Loucy (cell line): ENCODE results near the gene MTMR3.

ENCODE experiments used
- H2AFZ ChIP-seq: fragments of 200-600 bp; sonication (generic); 2 replicates; pipeline ENCODE4 v1.6.0; 2016; ENCODE audit warnings: antibody characterized with exemption, mild to moderate bottlenecking, low read length, moderate library complexity
- H3F3A ChIP-seq: fragments of 200-600 bp; 2 replicates; pipeline ENCODE4 v1.6.0; 2016; ENCODE audit warnings: antibody characterized with exemption, low read depth, mild to moderate bottlenecking
- H3K27me3 ChIP-seq: fragments of 200-600 bp; sonication (generic); 2 replicates; pipeline ENCODE4 v1.6.1; 2014; ENCODE audit warnings: low read length, mild to moderate bottlenecking; ENCODE audit not compliant: insufficient read depth, poor library complexity, severe bottlenecking
- H3K36me3 ChIP-seq: fragments of 200-600 bp; sonication (generic); 2 replicates; pipeline ENCODE4 v1.6.1; 2016; ENCODE audit warnings: low read length; ENCODE audit not compliant: insufficient read depth
- H3K4me1 ChIP-seq: fragments of 200-600 bp; sonication (generic); 2 replicates; pipeline ENCODE4 v1.5.1; 2014; ENCODE audit warnings: low read length, mild to moderate bottlenecking; ENCODE audit not compliant: insufficient read depth, poor library complexity, severe bottlenecking
- H3K4me2 ChIP-seq: fragments of 200-600 bp; sonication (generic); 2 replicates; pipeline ENCODE4 v1.6.0; 2014; ENCODE audit warnings: antibody characterized with exemption, low read length, low read depth, mild to moderate bottlenecking; ENCODE audit not compliant: poor library complexity, severe bottlenecking
- H3K4me3 ChIP-seq: fragments of 200-600 bp; sonication (generic); 2 replicates; pipeline ENCODE4 v1.5.1; 2014; ENCODE audit warnings: low read length, mild to moderate bottlenecking, mixed read lengths; ENCODE audit not compliant: poor library complexity, severe bottlenecking
- H3K79me2 ChIP-seq: fragments of 200-600 bp; sonication (generic); 2 replicates; pipeline ENCODE4 v1.6.1; 2014; ENCODE audit warnings: low read length; ENCODE audit not compliant: insufficient read depth
- H3K9ac ChIP-seq: fragments of 200-600 bp; sonication (generic); 2 replicates; pipeline ENCODE4 v1.6.0; 2014; ENCODE audit warnings: mild to moderate bottlenecking, low read depth, low read length, moderate library complexity; ENCODE audit not compliant: poor library complexity, severe bottlenecking
- H3K9me2 ChIP-seq: fragments of 200-600 bp; sonication (generic); replicated peaks from 2 replicates; pipeline ENCODE4 v1.6.1; 2016; ENCODE audit warnings: low read depth, low read length, mixed read lengths
- H3K9me3 ChIP-seq: fragments of 200-600 bp; sonication (generic); 2 replicates; pipeline ENCODE4 v1.6.1; 2014; ENCODE audit warnings: mild to moderate bottlenecking, antibody characterized with exemption, low read length, low read depth; ENCODE audit not compliant: insufficient read depth
- H4K20me1 ChIP-seq: fragments of 200-600 bp; sonication (generic); 2 replicates; pipeline ENCODE4 v1.6.0; 2014; ENCODE audit warnings: antibody characterized with exemption, low read length, mild to moderate bottlenecking; ENCODE audit not compliant: insufficient read depth, poor library complexity, severe bottlenecking
- EZH2phosphoT487 ChIP-seq: fragments of 200-600 bp; IDR thresholded peaks from 2 replicates; pipeline ENCODE4 v1.6.1; 2018; ENCODE audit warnings: antibody characterized with exemption, mild to moderate bottlenecking, moderate library complexity, borderline replicate concordance
- TF ChIP-seq, protein P1 (sequence below): fragments of 200-600 bp; sonication (generic); conservative IDR thresholded peaks from 2 replicates; pipeline ENCODE4 v1.5.1; 2014; ENCODE audit warnings: mild to moderate bottlenecking, antibody characterized with exemption, low read length

MTMR3 gene

DNA sequence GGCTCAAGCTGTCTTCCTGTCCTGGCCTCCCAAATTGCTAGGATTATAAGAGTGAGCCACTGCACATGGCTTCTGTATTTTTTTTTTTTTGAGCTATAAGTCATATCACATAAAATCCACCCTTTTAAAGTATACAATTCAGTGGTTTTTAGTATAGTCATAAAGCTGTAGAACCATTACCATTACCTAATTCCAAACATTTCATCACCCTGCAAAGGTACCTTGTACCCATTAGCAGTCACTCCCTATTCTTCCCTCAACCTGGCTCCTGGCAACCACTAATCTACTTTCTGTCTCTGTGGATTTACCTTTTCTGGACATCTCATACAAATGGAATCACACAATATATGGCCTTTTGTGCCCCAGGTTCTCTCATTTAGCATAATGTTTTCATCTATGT is 84.5 kb downstream of the MTMR3 start:
- TF ChIP-seq EZH2phosphoT487 = no peak
- TF ChIP-seq, protein P1, sequence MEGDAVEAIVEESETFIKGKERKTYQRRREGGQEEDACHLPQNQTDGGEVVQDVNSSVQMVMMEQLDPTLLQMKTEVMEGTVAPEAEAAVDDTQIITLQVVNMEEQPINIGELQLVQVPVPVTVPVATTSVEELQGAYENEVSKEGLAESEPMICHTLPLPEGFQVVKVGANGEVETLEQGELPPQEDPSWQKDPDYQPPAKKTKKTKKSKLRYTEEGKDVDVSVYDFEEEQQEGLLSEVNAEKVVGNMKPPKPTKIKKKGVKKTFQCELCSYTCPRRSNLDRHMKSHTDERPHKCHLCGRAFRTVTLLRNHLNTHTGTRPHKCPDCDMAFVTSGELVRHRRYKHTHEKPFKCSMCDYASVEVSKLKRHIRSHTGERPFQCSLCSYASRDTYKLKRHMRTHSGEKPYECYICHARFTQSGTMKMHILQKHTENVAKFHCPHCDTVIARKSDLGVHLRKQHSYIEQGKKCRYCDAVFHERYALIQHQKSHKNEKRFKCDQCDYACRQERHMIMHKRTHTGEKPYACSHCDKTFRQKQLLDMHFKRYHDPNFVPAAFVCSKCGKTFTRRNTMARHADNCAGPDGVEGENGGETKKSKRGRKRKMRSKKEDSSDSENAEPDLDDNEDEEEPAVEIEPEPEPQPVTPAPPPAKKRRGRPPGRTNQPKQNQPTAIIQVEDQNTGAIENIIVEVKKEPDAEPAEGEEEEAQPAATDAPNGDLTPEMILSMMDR = no peak
- peaks cover 10% of the 10 kb centered on the region; the same call in 1 of the 2 replicates for H3K36me3 ChIP-seq

DNA sequence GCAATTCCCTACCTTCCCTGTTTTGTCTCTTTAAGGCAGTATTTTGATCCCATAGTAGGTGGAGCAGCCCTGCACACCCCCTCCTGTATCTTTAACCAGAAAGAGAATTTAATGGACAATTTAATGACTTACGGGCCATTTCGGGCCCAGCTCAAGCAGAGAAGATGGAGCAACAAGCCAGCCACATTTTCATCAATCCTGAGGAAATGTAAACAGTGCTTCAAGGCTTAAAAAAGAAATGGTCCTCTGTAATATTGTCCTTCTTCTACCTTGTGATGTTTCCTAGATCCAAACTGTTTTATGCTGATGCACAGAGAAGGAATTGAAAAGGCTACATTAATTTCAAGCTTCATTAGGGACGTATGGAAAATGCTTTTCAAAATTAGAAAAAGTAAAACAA is 88.6 kb downstream of the MTMR3 start:
- peaks cover 11% of the 10 kb centered on the region; the same call in 1 of the 2 replicates for H3K79me2 ChIP-seq
- TF ChIP-seq, protein P1 = no peak
- no peak for TF ChIP-seq EZH2phosphoT487
- H2AFZ ChIP-seq = no peak overlapping the region
- H3K4me2 ChIP-seq = no peak overlapping the region
- no peaks in the 10 kb centered on the region for H3K4me1 ChIP-seq
- H3F3A ChIP-seq = no peaks in the 10 kb centered on the region
- H3K9ac ChIP-seq = no peak overlapping the region
- no peaks in the 10 kb centered on the region for H3K27me3 ChIP-seq
- H3K4me3 ChIP-seq = no peak overlapping the region
- peaks cover 5% of the 10 kb centered on the region for H4K20me1 ChIP-seq
- no peaks in the 10 kb centered on the region for H3K9me2 ChIP-seq
- peaks cover 15% of the 10 kb centered on the region; the same call in 1 of the 2 replicates for H3K36me3 ChIP-seq
- no peaks in the 10 kb centered on the region for H3K9me3 ChIP-seq

More for the DNA sequence above, 84.5 kb downstream of the MTMR3 start:
- no peaks in the 10 kb centered on the region for H3K27me3 ChIP-seq
- no peaks in the 10 kb centered on the region for H3K4me1 ChIP-seq
- peaks cover 10% of the 10 kb centered on the region for H4K20me1 ChIP-seq
- no peak overlapping the region for H3K9ac ChIP-seq
- H2AFZ ChIP-seq = no peak overlapping the region
- no peaks in the 10 kb centered on the region for H3F3A ChIP-seq
- H3K4me3 ChIP-seq = no peak overlapping the region
- peaks cover 25% of the 10 kb centered on the region; the same call in 1 of the 2 replicates for H3K79me2 ChIP-seq
- H3K9me2 ChIP-seq = no peaks in the 10 kb centered on the region
- no peaks in the 10 kb centered on the region for H3K9me3 ChIP-seq
- H3K4me2 ChIP-seq = no peak overlapping the region

DNA sequence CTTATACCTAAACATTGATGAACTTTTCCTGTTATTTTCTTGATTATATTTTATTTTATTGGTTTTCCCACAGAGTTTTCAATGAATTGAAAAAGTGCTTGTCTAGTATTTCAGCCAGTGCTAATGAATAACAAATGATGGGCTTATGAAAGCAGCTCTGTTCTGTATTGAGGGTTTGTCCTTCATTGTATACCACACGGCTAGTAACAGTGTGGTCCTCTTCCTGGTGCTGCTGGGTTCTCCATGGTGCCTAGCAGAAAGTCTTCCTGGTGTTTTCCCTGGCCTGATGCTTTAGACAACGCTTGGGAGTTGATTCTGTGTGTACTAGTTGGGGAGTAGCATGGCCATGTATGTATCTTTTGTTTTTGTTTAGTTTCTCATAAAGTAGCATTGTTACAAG is 89.1 kb downstream of the MTMR3 start:
- Histone ChIP-seq H3K9me2 (no peaks in the 10 kb centered on the region), H3K79me2 (peaks cover 10% of the 10 kb centered on the region; the same call in 1 of the 2 replicates), H2AFZ (no peak overlapping the region), H3K9me3 (no peaks in the 10 kb centered on the region), H3K27me3 (no peaks in the 10 kb centered on the region), H3K4me3 (no peak overlapping the region), H3K4me1 (no peaks in the 10 kb centered on the region), H3K4me2 (no peak overlapping the region), H3F3A (no peaks in the 10 kb centered on the region), H4K20me1 (peaks cover 5% of the 10 kb centered on the region), H3K36me3 (peaks cover 15% of the 10 kb centered on the region; the same call in 1 of the 2 replicates), H3K9ac (no peak overlapping the region)
- TF ChIP-seq, protein P1 = no peak
- no peak for TF ChIP-seq EZH2phosphoT487
